ENCODE measurements around the gene AIMP1.
"Not testable (repeated sequence)": the region's sequence is repeated elsewhere in the genome, so short reads cannot be mapped to it uniquely, and the experiment has no call there.

- TF ChIP-seq EP300, CTCF, POLR2A (IDR thresholded peaks at IDR 0.05): not testable (repeated sequence)
Observed at GRCh38 chr4:106321814-106322213, 5.5 kb downstream of the AIMP1 start.

Measured in stomach (tissue), 4 donors.